ENCODE measurements around the gene STAT5A. TPM values are rescaled to one million over a fixed set of nuclear protein-coding genes. Genes with fewer than 3 reads are reported as not detected.
A peak's percentile ranks its signal among the peaks of the same experiment; 100 is the strongest.

Gene STAT5A
- total and polyA plus RNA-seq, 2 donors from 2014 or later = 11.5 to 47.9 TPM

DNA sequence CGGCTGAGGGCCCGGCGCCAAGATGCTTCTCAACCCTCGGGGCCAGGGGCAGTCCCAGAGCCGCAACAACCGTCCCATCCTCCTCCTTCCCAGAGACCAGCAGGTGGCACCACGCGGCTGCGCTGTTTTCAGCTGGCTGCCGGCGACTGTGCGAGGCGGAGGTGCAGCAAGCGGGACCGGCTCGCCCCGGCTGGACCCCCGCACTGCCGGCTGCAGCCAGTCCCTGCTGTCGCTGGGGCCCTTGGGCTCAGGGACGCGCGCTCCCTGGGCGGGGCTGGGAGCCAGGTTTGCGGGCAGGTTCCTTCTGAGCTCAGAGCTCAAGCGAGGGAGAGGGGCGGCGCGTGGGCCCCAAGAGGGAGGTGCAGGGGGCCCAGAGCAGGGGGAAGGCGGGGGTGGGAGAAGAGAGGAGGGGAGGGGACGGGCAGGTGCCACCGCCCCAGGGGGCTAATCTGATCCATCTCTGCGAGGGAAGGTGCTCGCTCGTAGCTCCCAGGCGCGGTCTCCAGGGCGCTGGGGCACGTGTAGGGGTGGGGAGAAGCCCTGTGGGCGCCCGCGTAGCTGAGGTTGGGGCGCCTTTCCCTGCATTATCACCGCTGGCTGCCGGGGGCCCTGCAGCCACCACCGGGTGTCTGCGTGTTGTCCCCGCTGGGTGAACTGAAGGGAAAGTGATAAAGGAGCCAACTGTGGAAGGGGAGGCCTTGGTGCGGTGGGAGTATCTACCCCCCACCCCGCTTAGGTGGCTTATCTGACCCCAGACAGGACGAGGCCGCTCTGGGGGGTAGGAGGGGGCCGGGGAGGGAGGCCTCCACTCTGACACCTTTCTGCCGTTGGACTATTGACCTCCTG lies 24.2 kb downstream of the STAT5A start:
- Histone ChIP-seq H3K27ac (ENCODE audit: low read depth in 2 of 2, low read length in 2 of 2) (peak overlapping the region; percentile 93 to 95), H3K4me1 (ENCODE audit: control insufficient read depth in 2 of 3, insufficient read depth in 2 of 3, low read depth in 1 of 3, low read length in 3 of 3) (peaks cover 7 to 32% (median 22%) of the 10 kb centered on the region in 3 donors), H3K27me3 (ENCODE audit: control insufficient read depth, insufficient read depth, low read length) (no peaks in the 10 kb centered on the region), H3K9ac (ENCODE audit: low read length in 3 of 3) (peak overlapping the region in 1 of 3 donors; percentile 71), H3K9me3 (ENCODE audit: control insufficient read depth in 2 of 3, insufficient read depth in 1 of 3, low read length in 3 of 3) (no peaks in the 10 kb centered on the region), H3K36me3 (ENCODE audit: control insufficient read depth in 2 of 3, insufficient read depth in 3 of 3, low read length in 3 of 3) (peaks cover 0 to 32% (median 19%) of the 10 kb centered on the region in 3 donors), H3K4me3 (ENCODE audit: low read length in 3 of 3) (peak overlapping the region in 1 of 3 donors; percentile 31)
- TF ChIP-seq CTCF (IDR thresholded peaks at IDR 0.05; ENCODE audit: borderline replicate concordance, extremely low read depth, insufficient read depth) = peak; percentile 65
- DNase-seq (peak; percentile 92 to 96 (median 95)), FAIRE-seq (no peak)
- intact Hi-C loops (cut with DNase I) = no loop called here

DNA sequence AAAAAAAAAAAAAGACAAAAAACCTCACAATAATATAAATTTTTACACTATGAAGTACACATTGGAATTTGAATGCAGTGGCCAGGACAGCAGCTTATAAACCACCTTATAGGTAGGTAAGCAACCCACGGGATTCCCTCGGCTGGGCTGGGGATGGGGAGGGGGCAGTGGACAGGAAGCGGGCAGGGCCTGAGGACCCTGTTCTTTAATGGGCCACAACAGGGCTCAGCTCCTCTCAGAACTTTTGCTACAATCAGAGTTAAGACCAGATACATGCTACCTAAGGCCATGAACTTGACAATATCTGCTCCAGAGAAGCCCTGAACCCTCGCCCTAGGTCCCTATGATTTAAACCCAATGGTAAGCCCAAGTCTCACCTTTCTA lies 25.1 kb downstream of the STAT5A start:
- peaks cover 0 to 29% (median 25%) of the 10 kb centered on the region in 3 donors for H3K36me3 ChIP-seq (ENCODE audit: control insufficient read depth in 2 of 3, insufficient read depth in 3 of 3, low read length in 3 of 3)
- intact Hi-C loops (cut with DNase I) = no loop called here
- peak overlapping the region; percentile 83 to 93 for H3K27ac ChIP-seq (ENCODE audit: low read depth in 2 of 2, low read length in 2 of 2)

DNA sequence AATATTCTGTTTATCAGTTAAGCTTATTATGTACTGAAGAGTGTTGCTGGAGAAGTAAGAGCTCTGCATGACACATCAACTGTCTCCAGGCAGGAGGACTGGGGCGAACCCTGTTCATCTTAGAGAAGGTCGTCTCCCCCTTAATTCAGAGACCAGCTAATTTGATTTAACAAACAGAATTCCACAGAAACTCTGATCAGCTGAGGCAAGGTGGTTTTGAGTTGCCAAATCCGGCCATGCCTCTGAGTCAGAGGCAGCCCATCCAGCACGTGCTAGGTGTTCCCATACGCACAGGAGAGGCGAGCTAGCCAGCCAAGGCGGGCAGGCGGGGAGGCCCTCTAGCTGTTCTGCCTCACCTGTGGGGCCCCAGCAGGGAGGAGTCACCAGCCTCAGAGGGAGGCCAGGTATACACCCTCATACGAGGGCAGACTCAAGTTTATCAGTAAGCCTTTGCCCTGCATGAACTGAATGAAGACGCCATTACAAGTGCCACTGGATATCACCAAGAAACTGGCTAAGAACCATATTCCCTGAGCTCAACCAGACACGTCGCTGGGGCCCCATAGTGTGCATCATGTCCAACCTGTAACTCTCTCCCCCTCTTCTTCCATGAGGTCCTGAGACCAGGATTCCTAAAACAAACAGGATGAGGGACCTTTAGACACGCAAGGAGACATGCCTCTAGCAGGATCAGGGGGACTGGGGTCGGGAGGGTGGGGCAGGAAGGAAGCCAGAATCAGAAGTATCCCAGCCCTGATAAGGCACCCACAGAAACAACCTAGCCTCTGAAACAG lies 25.7 kb downstream of the STAT5A start:
- TF ChIP-seq CTCF (IDR thresholded peaks at IDR 0.05; ENCODE audit: borderline replicate concordance, extremely low read depth, insufficient read depth) = no peak
- H3K27ac ChIP-seq (ENCODE audit: low read depth in 2 of 2, low read length in 2 of 2) = peak overlapping the region; percentile 83 to 93
- peaks cover 0 to 30% (median 25%) of the 10 kb centered on the region in 3 donors for H3K36me3 ChIP-seq (ENCODE audit: control insufficient read depth in 2 of 3, insufficient read depth in 3 of 3, low read length in 3 of 3)
- DNase-seq = peak in 1 of 5 donors; percentile 90
- intact Hi-C loops (cut with DNase I) = no loop called here
- no peak overlapping the region for H3K4me3 ChIP-seq (ENCODE audit: low read length in 3 of 3)
- H3K4me1 ChIP-seq (ENCODE audit: control insufficient read depth in 2 of 3, insufficient read depth in 2 of 3, low read depth in 1 of 3, low read length in 3 of 3) = peaks cover 7 to 35% (median 22%) of the 10 kb centered on the region in 3 donors
- peak overlapping the region in 1 of 3 donors; percentile 28 for H3K9ac ChIP-seq (ENCODE audit: low read length in 3 of 3)
- FAIRE-seq = no peak
- H3K9me3 ChIP-seq (ENCODE audit: control insufficient read depth in 2 of 3, insufficient read depth in 1 of 3, low read length in 3 of 3) = no peaks in the 10 kb centered on the region
- H3K27me3 ChIP-seq (ENCODE audit: control insufficient read depth, insufficient read depth, low read length) = no peaks in the 10 kb centered on the region

More for the DNA sequence above, 25.1 kb downstream of the STAT5A start:
- Histone ChIP-seq H3K9me3 (ENCODE audit: control insufficient read depth in 2 of 3, insufficient read depth in 1 of 3, low read length in 3 of 3) (no peaks in the 10 kb centered on the region), H3K27me3 (ENCODE audit: control insufficient read depth, insufficient read depth, low read length) (no peaks in the 10 kb centered on the region), H3K4me3 (ENCODE audit: low read length in 3 of 3) (no peak overlapping the region), H3K4me1 (ENCODE audit: control insufficient read depth in 2 of 3, insufficient read depth in 2 of 3, low read depth in 1 of 3, low read length in 3 of 3) (peaks cover 7 to 35% (median 22%) of the 10 kb centered on the region in 3 donors), H3K9ac (ENCODE audit: low read length in 3 of 3) (peak overlapping the region in 1 of 3 donors; percentile 28)
- FAIRE-seq (no peak), DNase-seq (no peak)
- TF ChIP-seq CTCF (IDR thresholded peaks at IDR 0.05; ENCODE audit: borderline replicate concordance, extremely low read depth, insufficient read depth) = no peak
